HG03432 (cell line): Measurements from ENCODE around the gene TPRG1.
A peak's percentile ranks its signal among the peaks of the same experiment; 100 is the strongest.

Source experiments
- ATAC-seq: cut with Tn5 transposase; IDR thresholded peaks from one replicate; pipeline ENCODE4 v1.9.1; 2021; ENCODE audit warnings: mild to moderate bottlenecking, moderate library complexity; ENCODE audit not compliant: unreplicated experiment

The TPRG1 gene

GRCh38 chr3:189344996-189345395, 173.2 kb downstream of the TPRG1 start:
- ATAC-seq: no peak

- peak; percentile 76 for ATAC-seq
These were observed 178.0 kb downstream of the TPRG1 start for GRCh38 chr3:189349772-189350171.

GRCh38 chr3:189353318-189353965, 181.7 kb downstream of the TPRG1 start:
- ATAC-seq: no peak

- ATAC-seq: no peak
These were observed 182.5 kb downstream of the TPRG1 start for GRCh38 chr3:189353988-189354889.

GRCh38 chr3:189355115-189355480, 183.3 kb downstream of the TPRG1 start:
- ATAC-seq: no peak

GRCh38 chr3:189355481-189356201, 183.9 kb downstream of the TPRG1 start:
- no peak for ATAC-seq

GRCh38 chr3:189360291-189360690, 188.5 kb downstream of the TPRG1 start:
- no peak for ATAC-seq

- no peak for ATAC-seq
These were observed 189.5 kb downstream of the TPRG1 start for GRCh38 chr3:189361103-189361835.

- no peak for ATAC-seq
These were observed 192.0 kb downstream of the TPRG1 start for GRCh38 chr3:189363590-189364255.

GRCh38 chr3:189365609-189366564, 194.1 kb downstream of the TPRG1 start:
- ATAC-seq: no peak

- no peak for ATAC-seq
These were observed 196.6 kb downstream of the TPRG1 start for GRCh38 chr3:189368384-189368783.

GRCh38 chr3:189369636-189370035, 197.9 kb downstream of the TPRG1 start:
- no peak for ATAC-seq

GRCh38 chr3:189372243-189372642, 200.5 kb downstream of the TPRG1 start:
- no peak for ATAC-seq
